CD4-positive, CD25-positive, alpha-beta regulatory T cell (primary cell): ENCODE results near the gene CCAR1. TPM values are rescaled to one million over a fixed set of nuclear protein-coding genes. Genes with fewer than 3 reads are reported as not detected.
A peak's percentile ranks its signal among the peaks of the same experiment; 100 is the strongest.
"Not testable (repeated sequence)": the region's sequence is repeated elsewhere in the genome, so short reads cannot be mapped to it uniquely, and the experiment has no call there.

Experiments
- ATAC-seq, 2 donors: fragments of 150-1000 bp; cut with Tn5 transposase; one replicate each; pipeline ENCODE4 v1.10.0; 2021; ENCODE audit warnings: low read depth in 2 of 2, moderate number of reproducible peaks in 2 of 2, moderate library complexity in 1 of 2
- DNase-seq, 3 donors: peaks; one replicate each; pipeline versions ENCODE4 v3.0.0 to v3.0.0-alpha.2; 2012 to 2022; ENCODE audit warnings: mixed read lengths in 1 of 3
- H3K27ac ChIP-seq: one replicate; pipeline ENCODE4 v1.7.0; 2013; ENCODE audit warnings: mild to moderate bottlenecking, low read length; ENCODE audit not compliant: insufficient read depth, poor library complexity, severe bottlenecking
- H3K27me3 ChIP-seq: one replicate; pipeline ENCODE4 v1.7.0; 2013; ENCODE audit warnings: low read length; ENCODE audit not compliant: control insufficient read depth, insufficient read depth
- H3K36me3 ChIP-seq: one replicate; pipeline ENCODE4 v1.7.0; 2013; ENCODE audit warnings: mild to moderate bottlenecking, low read length, moderate library complexity; ENCODE audit not compliant: control insufficient read depth, insufficient read depth
- H3K4me1 ChIP-seq: 2 replicates; pipeline ENCODE4 v1.7.0; 2013; ENCODE audit warnings: mild to moderate bottlenecking, low read length; ENCODE audit not compliant: insufficient read depth, control insufficient read depth, poor library complexity, severe bottlenecking
- H3K4me3 ChIP-seq: one replicate; pipeline ENCODE4 v1.7.0; 2013; ENCODE audit warnings: low read depth, mild to moderate bottlenecking, low read length, moderate library complexity
- H3K9me3 ChIP-seq, 2 experiments: 1 replicate in 1 of 2; 2 replicates in 1 of 2; pipeline ENCODE4 v1.7.0; 2013; ENCODE audit warnings: low read length in 2 of 2, mild to moderate bottlenecking in 1 of 2, moderate library complexity in 1 of 2; ENCODE audit not compliant: control insufficient read depth in 2 of 2
- H3K27ac Mint-ChIP-seq, 3 donors: one replicate each; pipeline ENCODE4 v1.8.0; 2020 to 2022; ENCODE audit warnings: mild to moderate bottlenecking in 3 of 3, mixed read lengths in 3 of 3, moderate library complexity in 2 of 3
- H3K27me3 Mint-ChIP-seq: one replicate; pipeline ENCODE4 v1.8.0; 2022; ENCODE audit warnings: mild to moderate bottlenecking, mixed read lengths
- H3K36me3 Mint-ChIP-seq: one replicate; pipeline ENCODE4 v1.8.0; 2020; ENCODE audit warnings: mixed read lengths
- H3K4me1 Mint-ChIP-seq, 4 donors: one replicate each; pipeline ENCODE4 v1.8.0; 2020 to 2022; ENCODE audit warnings: mixed read lengths in 4 of 4, mild to moderate bottlenecking in 1 of 4
- H3K4me3 Mint-ChIP-seq, 4 donors: one replicate each; pipeline ENCODE4 v1.8.0; 2020 to 2022; ENCODE audit warnings: mild to moderate bottlenecking in 4 of 4, mixed read lengths in 4 of 4, moderate library complexity in 3 of 4
- H3K9me3 Mint-ChIP-seq, 7 donors: one replicate each; pipeline ENCODE4 v1.8.0; 2020 to 2022; ENCODE audit warnings: mixed read lengths in 7 of 7, mild to moderate bottlenecking in 3 of 7, moderate library complexity in 2 of 7
- polyA plus RNA-seq, 4 donors: library from polyadenylated mRNA; unstranded; fragments of 300-500 nt; fragmentation: Illumina TruSeq; gene quantifications; one replicate each; pipeline ENCODE4 v1.2.3, GENCODE V29; 2021
- total RNA-seq: library from RNA; stranded (reverse); gene quantifications from one replicate; pipeline ENCODE4 v1.2.3, GENCODE V29; 2022

CCAR1 gene, protein sequence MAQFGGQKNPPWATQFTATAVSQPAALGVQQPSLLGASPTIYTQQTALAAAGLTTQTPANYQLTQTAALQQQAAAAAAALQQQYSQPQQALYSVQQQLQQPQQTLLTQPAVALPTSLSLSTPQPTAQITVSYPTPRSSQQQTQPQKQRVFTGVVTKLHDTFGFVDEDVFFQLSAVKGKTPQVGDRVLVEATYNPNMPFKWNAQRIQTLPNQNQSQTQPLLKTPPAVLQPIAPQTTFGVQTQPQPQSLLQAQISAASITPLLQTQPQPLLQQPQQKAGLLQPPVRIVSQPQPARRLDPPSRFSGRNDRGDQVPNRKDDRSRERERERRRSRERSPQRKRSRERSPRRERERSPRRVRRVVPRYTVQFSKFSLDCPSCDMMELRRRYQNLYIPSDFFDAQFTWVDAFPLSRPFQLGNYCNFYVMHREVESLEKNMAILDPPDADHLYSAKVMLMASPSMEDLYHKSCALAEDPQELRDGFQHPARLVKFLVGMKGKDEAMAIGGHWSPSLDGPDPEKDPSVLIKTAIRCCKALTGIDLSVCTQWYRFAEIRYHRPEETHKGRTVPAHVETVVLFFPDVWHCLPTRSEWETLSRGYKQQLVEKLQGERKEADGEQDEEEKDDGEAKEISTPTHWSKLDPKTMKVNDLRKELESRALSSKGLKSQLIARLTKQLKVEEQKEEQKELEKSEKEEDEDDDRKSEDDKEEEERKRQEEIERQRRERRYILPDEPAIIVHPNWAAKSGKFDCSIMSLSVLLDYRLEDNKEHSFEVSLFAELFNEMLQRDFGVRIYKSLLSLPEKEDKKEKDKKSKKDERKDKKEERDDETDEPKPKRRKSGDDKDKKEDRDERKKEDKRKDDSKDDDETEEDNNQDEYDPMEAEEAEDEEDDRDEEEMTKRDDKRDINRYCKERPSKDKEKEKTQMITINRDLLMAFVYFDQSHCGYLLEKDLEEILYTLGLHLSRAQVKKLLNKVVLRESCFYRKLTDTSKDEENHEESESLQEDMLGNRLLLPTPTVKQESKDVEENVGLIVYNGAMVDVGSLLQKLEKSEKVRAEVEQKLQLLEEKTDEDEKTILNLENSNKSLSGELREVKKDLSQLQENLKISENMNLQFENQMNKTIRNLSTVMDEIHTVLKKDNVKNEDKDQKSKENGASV
- 86.6 TPM for total RNA-seq
- 10 to 100 TPM; 24.0 to 41.1 (median 31.5) TPM for polyA plus RNA-seq

DNA sequence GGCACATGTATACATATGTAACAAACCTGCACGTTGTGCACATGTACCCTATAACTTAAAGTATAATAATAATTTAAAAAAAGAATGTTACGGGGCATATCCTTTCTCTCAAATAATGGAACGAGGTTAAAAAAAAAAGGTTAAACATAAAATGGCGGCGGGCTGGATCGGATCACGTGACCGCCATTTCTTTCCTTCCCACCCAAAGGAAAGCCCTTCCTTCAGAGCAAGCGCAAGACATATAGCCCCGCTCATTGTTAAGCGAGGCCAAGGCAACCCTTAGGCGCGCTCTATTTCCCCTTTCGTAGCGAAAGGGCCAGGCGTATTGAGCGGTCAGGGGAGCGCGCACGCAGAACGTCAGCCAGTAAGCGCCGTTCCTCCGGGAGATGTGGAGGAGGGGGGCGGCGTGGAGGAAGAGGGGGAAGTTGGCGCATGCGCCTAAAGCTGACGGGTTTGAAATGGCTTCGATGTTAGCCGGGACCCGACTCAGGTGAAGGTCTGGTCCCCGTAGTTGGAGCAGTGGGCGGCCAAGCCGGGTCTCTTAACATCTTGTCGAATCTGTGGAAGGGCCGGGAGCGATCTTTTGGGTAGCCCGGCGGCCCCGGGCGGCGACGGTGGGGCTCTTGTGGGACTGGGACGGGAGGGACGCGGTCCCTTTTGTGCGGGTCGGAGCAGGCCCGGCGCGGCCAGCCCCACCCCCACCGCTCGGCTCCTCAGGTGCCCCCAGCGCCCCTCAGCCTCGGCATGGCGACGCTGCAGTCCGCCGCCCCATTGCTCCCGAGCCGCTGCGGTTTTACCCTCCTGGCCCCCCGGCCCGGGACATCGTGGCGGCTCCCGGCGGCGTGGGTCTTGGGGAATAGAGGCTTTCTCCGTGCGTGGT, at the start of gene CCAR1:
TSS of gene CCAR1 (plus strand) at position 447 of the 880 bp plus-strand sequence. CDS start 1,266 bp downstream, outside the sequence.
- peaks cover 13% of the 10 kb centered on the region for H3K36me3 Mint-ChIP-seq

DNA sequence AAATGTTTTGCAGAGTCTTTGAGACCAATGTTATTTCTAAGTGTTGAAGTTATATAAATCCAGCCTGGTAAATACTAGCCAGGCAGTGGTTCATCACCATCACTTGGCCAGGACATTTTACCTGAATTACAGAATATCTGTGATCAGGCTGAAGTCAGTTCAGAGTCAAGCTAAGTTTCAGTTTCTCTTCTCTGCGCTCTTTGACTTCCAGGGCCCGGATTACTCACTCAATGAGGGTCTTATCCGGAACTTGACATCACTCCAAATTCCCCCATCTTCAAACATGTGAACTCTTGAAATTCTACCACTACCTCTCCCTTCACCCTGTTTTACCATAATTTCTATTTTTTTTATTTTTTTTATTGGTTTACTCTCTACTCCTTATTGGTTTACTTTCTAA, 36.6 kb upstream of the CCAR1 start:
- no peak overlapping the region for H3K27ac ChIP-seq
- Mint-ChIP-seq H3K27ac (peak overlapping the region in 1 of 3 donors; percentile 76), H3K4me3 (peak overlapping the region in 1 of 4 donors; percentile 72), H3K9me3 (no peaks in the 10 kb centered on the region), H3K27me3 (no peaks in the 10 kb centered on the region), H3K36me3 (peaks cover 35% of the 10 kb centered on the region), H3K4me1 (peaks cover 0 to 2% (median 0%) of the 10 kb centered on the region in 4 donors)
- no peaks in the 10 kb centered on the region for H3K9me3 ChIP-seq
- peak in 1 of 3 donors; percentile 20 for DNase-seq
- no peaks in the 10 kb centered on the region for H3K27me3 ChIP-seq
- H3K36me3 ChIP-seq: peaks cover 21% of the 10 kb centered on the region
- H3K4me3 ChIP-seq: peak overlapping the region; percentile 56
- H3K4me1 ChIP-seq: peaks cover 3% of the 10 kb centered on the region
- ATAC-seq: peak in 1 of 2 donors; percentile 45

More for the DNA sequence above, at the start of gene CCAR1:
- peak within 1 kb of the TSS; percentile 93 to 99 (median 98) for H3K4me3 Mint-ChIP-seq
- Histone ChIP-seq H3K27ac (peak within 1 kb of the TSS; percentile 92), H3K36me3 (peaks cover 14% of the 10 kb centered on the region), H3K4me3 (peak within 1 kb of the TSS; percentile 85), H3K9me3 (no peaks in the 10 kb centered on the region), H3K27me3 (no peaks in the 10 kb centered on the region), H3K4me1 (peaks cover 12% of the 10 kb centered on the region)
- H3K9me3 Mint-ChIP-seq: no peaks in the 10 kb centered on the region
- H3K4me1 Mint-ChIP-seq: peaks cover 7 to 24% (median 15%) of the 10 kb centered on the region in 4 donors
- H3K27me3 Mint-ChIP-seq: peaks cover 5% of the 10 kb centered on the region
- peak; percentile 92 to 99 (median 96) for DNase-seq
- H3K27ac Mint-ChIP-seq: peak within 1 kb of the TSS; percentile 96 to 99 (median 99)
- ATAC-seq: peak; percentile 99

DNA sequence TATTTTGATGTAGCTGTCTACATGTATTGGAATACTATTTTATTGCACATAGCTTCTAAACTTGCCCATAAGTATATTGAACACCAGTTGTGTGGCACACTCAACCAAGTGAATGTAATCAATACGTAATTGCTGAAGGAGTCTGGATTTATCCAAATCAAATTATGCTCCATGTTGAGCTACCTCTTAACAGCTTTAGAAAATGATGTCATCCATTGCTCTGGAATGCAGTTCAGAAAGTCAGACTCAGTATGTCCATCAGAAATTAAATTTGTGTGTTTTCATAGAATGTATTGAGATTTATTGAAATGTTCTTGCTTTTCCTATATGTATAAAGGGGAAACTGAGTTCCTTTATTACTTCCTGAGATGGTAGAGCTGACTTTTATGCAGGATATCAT, 25.0 kb upstream of the CCAR1 start:
- no peak for ATAC-seq
- Histone ChIP-seq H3K27me3 (no peaks in the 10 kb centered on the region), H3K36me3 (peaks cover 7% of the 10 kb centered on the region), H3K4me1 (no peaks in the 10 kb centered on the region), H3K27ac (no peak overlapping the region), H3K9me3 (no peaks in the 10 kb centered on the region), H3K4me3 (no peak overlapping the region)
- no peak overlapping the region for H3K4me3 Mint-ChIP-seq
- no peaks in the 10 kb centered on the region for H3K27me3 Mint-ChIP-seq
- peaks cover 9% of the 10 kb centered on the region for H3K36me3 Mint-ChIP-seq
- peaks cover 0 to 6% (median under 1%) of the 10 kb centered on the region in 4 donors for H3K4me1 Mint-ChIP-seq
- H3K9me3 Mint-ChIP-seq: no peaks in the 10 kb centered on the region
- no peak for DNase-seq
- no peak overlapping the region for H3K27ac Mint-ChIP-seq

DNA sequence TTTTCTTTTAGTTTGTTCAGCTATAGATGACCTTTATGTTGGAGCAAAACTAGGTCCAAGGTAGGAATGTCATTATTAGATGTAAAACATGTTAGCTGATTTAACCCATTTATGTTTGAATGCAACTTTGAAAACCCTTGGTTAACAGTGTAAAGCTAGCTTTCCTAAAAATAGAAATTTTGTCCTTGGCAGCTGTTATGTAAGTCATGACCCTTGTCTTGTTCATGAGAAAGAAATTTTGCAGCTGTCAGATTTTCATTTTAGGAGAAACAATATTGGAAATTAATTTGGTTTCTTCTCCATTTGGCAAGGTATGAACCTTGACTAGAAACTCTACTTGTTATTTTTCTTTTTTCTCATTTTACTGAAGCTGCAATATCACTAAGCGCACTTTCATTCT, 23.9 kb upstream of the CCAR1 start:
- Histone ChIP-seq H3K36me3 (no peaks in the 10 kb centered on the region), H3K27ac (no peak overlapping the region), H3K4me3 (no peak overlapping the region), H3K27me3 (no peaks in the 10 kb centered on the region), H3K9me3 (no peaks in the 10 kb centered on the region), H3K4me1 (no peaks in the 10 kb centered on the region)
- no peaks in the 10 kb centered on the region for H3K36me3 Mint-ChIP-seq
- ATAC-seq (no peak), DNase-seq (no peak)
- peaks cover 4% of the 10 kb centered on the region for H3K27me3 Mint-ChIP-seq
- no peak overlapping the region for H3K4me3 Mint-ChIP-seq
- no peaks in the 10 kb centered on the region for H3K9me3 Mint-ChIP-seq
- H3K27ac Mint-ChIP-seq: no peak overlapping the region
- H3K4me1 Mint-ChIP-seq: peaks cover 0 to 6% (median under 1%) of the 10 kb centered on the region in 4 donors

DNA sequence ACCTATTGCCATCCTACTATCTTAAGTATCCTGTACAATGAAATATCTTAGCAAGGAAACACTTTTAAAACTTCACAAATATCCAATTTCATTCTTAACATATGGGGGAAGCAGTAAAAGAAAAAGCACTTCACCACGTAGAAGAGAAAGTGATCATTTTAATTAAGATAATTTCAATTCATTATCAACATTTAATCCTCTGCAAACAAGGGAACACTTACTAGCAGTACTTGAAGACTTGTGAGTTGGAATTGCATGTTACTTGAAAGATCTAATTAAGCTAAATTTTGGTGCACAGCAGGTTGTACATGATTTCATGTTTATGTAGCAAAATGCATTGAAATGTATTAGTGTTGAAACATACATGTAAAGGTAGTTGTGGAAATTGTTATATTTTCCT, 20.8 kb upstream of the CCAR1 start:
- Histone ChIP-seq H3K4me1 (no peaks in the 10 kb centered on the region), H3K27me3 (no peaks in the 10 kb centered on the region), H3K36me3 (no peaks in the 10 kb centered on the region), H3K9me3 (no peaks in the 10 kb centered on the region), H3K27ac (no peak overlapping the region), H3K4me3 (no peak overlapping the region)
- ATAC-seq: no peak
- Mint-ChIP-seq H3K9me3 (no peaks in the 10 kb centered on the region), H3K27me3 (peaks cover 4% of the 10 kb centered on the region), H3K4me3 (no peak overlapping the region), H3K36me3 (no peaks in the 10 kb centered on the region), H3K27ac (no peak overlapping the region), H3K4me1 (peaks cover 0 to 2% (median 0%) of the 10 kb centered on the region in 4 donors)
- no peak for DNase-seq

DNA sequence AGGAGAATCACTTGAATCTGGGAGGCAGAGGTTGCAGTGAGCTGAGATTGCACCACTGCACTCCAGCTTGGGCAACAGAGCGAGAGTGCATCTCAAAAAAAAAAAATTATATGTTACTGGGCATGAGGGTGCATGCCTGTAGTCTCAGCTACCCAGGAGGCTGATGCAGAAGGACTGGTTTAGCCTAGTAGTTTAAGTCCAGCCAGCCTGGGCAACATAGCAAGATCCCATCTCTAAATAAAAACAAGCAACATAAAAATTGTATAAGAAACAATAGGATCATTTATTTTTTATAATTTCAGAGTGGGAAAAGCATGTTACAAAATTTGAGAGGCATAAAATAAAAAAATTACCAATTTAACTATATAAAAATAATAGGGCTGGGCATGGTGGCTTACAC, 15.5 kb upstream of the CCAR1 start:
- Mint-ChIP-seq H3K36me3 (no peaks in the 10 kb centered on the region), H3K27me3 (peaks cover 4% of the 10 kb centered on the region), H3K27ac (no peak overlapping the region), H3K4me1 (no peaks in the 10 kb centered on the region), H3K9me3 (no peaks in the 10 kb centered on the region), H3K4me3 (no peak overlapping the region)
- H3K36me3 ChIP-seq: no peaks in the 10 kb centered on the region
- no peak overlapping the region for H3K4me3 ChIP-seq
- H3K27me3 ChIP-seq: no peaks in the 10 kb centered on the region
- H3K27ac ChIP-seq: no peak overlapping the region
- no peaks in the 10 kb centered on the region for H3K4me1 ChIP-seq
- ATAC-seq (no peak), DNase-seq (no peak)
- H3K9me3 ChIP-seq: no peaks in the 10 kb centered on the region

DNA sequence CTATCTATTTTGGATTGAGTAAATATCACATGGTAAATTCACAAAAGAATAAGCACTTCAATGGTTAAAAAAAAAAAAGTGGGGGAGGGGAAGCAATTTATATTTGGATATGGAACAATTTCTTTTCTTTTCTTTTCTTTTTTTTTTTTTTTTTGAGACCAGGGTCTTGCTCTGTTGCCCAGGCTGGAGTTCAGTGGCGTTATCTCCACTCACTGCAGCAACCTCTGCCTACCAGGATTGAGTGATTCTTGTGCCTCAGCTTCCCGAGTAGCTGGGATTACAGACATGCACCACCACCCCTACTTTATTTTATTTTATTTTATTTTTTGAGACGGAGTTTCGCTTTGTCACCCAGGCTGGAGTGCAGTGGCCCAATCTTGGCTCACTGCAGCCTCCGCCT, 12.1 kb upstream of the CCAR1 start:
- not testable (repeated sequence) for ATAC-seq, H3K27ac ChIP-seq, H3K4me3 ChIP-seq, H3K4me3 Mint-ChIP-seq, H3K9me3 ChIP-seq, H3K4me1 ChIP-seq, DNase-seq, H3K27me3 ChIP-seq, H3K36me3 Mint-ChIP-seq, H3K27me3 Mint-ChIP-seq, H3K36me3 ChIP-seq, H3K27ac Mint-ChIP-seq, H3K4me1 Mint-ChIP-seq, H3K9me3 Mint-ChIP-seq
